HG02642 (cell line): ENCODE results near the gene TSPAN16.

Experiments
- ATAC-seq: cut with Tn5 transposase; IDR thresholded peaks from one replicate; pipeline ENCODE4 v1.9.1; 2021; ENCODE audit warnings: mild to moderate bottlenecking; ENCODE audit not compliant: unreplicated experiment, poor library complexity

Gene TSPAN16, protein sequence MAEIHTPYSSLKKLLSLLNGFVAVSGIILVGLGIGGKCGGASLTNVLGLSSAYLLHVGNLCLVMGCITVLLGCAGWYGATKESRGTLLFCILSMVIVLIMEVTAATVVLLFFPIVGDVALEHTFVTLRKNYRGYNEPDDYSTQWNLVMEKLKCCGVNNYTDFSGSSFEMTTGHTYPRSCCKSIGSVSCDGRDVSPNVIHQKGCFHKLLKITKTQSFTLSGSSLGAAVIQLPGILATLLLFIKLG

DNA sequence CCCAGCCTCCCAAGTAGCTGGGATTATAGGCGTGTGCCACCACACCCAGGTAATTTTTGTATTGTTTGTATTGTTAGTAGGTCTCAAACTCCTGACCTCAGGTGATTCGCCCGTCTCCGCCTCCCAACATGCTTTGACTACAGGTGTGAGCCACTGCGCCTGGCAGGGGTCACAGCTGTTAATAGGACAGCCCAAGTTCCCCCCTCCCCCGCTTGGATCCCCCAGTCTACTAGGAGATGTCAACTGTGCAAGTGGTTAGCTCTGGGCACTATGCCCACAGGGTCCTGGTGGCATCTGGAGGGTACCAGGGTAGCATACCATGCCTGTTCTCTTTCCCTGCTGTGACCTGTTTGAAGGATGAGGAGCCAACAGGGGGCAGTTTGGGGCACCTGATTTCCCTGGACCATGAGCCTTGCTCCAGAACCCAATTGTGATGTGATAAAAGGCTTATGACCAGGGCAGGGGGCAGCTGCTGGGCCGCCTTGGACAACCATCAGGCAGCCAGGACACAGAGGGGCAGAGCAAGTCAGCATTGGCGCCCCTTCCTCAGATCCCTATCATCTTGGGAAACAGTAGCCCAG lies at the start of gene TSPAN16:
Gene TSPAN16 (plus strand): TSS at position 496 of the 581 bp plus-strand sequence. CDS start 138 bp downstream, outside the sequence.
- ATAC-seq = no peak

- no peak for ATAC-seq
Measured at GRCh38 chr19:11246941-11247340, 49.0 kb upstream of the TSPAN16 start.

DNA sequence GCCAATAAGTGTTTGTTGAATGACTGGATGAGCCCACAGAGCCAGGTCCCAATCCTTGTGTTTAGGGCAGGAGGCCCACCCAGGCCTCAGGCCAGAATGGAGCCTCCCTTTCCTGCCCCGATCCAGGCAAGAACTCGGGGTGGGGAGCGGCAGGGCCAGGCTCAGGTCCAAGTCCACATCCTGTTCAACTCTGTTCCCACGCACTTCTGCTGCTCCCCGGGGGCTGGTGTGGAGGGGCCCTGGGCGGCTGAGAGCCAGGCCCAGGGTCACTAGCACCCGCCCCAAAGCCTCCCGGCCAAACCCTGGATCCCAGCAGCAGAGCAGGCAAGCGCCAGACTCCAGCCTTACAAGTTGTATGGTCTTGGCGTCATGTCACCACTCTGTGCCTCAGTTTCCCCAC lies 48.6 kb upstream of the TSPAN16 start:
- no peak for ATAC-seq

DNA sequence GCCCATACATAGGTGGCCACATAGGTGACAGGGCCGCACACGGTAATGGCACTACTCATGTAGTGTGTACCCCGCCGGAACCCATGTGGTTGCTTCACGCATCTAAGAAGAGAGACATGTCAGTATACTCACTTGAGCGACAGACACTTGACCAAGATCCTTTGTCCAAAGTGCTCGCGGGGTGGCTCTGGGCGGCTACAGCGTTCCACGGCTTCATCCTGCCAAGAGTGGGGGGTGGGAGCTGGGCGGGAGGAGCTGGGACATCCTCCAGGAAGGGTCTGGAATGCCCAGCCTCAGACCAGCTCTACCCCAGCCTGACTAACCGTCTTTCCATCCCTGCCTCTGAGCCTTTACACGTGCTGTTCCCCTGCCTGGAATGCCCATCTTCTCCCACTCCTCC lies 48.0 kb upstream of the TSPAN16 start:
- no peak for ATAC-seq

DNA sequence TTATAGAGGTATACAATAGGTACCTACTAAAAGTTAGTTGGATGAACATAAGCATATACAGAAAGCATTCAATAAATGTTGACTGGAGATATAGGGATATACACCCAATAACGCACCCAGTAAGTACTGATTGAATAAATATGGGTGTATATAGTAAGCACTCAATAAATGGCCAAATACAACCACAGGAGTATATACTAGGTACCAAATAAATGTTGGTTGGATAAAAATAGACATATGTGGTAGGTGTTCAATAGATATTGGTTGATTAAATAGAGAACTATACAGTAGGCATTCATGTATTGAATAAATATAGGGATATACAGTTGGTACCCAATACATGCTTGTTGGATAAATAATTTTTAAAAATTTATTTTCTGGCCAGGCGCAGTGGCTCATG lies 47.1 kb upstream of the TSPAN16 start:
- ATAC-seq = no peak

DNA sequence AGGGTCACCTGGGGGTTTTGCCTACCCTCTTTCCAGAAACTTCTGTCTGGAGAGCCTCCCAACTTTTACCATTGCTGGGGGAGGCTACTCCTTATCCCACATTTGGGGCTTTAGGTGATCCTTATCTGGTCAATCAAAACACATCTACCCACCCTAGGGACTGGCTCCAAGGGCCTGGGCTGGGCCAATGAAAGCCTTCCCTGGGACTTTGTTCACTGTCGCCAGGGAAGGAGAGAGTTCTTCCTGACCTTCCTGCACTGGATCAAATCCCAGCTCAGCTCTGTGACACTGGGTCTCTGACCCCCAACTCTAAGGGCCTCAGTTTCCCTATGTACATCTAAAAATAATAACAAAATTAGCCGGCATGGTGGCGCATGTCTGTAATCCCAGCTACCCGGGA lies 44.7 kb upstream of the TSPAN16 start:
- no peak for ATAC-seq

GRCh38 chr19:11251650-11252314 lies 44.2 kb upstream of the TSPAN16 start:
- ATAC-seq = no peak

DNA sequence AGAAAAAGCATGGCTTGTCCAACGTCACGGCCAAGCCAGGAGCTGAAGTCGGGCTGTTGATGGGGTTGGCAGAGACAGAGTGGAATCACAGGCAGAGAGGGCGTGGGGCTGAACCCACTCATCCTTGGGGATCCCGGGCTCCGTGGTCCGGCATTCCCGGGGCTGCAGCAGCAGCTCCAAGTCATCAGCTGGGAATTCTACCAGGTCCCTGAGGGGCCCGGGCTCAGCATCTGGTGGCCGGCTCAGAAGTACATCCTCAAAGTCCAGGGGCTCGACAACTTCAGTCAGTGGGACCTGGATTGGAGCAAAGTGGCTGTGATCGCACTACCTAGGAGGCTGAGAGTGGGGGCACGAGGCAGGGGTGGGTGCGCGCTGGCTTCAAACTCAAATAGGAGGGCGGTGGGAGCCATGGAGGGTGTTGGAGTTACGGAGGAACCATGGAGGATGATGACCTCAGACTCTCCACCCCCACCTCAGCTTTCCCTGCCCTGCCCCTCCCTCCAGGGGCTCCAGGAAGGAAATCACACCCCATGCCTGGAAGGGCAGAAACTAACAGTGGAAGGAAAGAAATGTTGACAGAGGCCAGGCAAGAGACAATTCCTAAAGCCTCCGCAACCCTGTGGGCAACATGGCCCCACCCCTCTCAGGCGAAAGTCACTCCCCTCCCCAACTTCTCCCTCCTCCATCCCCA lies 43.1 kb upstream of the TSPAN16 start:
- no peak for ATAC-seq

DNA sequence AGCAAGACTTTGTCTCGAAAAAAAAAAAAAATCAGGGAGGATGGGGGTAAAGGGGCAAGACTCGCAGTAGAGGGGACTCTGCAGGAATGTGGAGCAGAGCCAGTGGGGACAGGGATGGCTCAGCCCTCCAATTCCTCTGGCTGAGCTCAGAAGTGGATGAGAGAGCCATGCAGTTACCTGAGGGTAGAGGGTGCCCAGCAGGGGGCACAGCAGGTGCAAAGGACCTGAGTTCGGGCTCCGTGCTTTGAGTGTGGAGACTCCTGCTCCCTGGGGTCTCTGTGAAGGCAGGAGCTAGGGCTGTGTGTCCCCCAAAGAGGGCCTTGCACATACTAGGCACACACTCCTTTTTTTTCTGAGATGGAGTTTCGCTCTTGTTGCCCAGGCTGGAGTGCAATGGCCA lies 41.3 kb upstream of the TSPAN16 start:
- no peak for ATAC-seq

DNA sequence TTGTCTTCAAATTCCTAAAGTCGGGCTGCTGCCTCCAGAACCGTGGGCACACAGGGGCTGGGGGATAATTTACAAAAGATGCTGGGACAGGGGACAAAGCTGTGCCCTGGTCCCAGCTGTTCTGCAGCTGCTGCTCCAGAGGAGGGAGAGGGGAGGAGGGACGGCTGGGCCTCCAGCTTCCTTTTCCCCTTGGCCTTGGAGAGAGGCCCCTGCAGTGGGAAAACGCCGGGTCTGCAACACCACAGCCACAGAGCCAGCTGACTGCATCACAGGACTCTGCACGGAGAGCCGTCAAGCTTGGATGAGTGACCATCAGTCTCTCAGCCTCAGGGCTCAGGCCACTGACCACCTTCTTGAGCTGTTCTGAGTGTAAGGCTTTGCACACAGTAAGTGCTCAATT lies 39.8 kb upstream of the TSPAN16 start:
- no peak for ATAC-seq

- no peak for ATAC-seq
Measured at GRCh38 chr19:11257846-11258380, 38.0 kb upstream of the TSPAN16 start.

DNA sequence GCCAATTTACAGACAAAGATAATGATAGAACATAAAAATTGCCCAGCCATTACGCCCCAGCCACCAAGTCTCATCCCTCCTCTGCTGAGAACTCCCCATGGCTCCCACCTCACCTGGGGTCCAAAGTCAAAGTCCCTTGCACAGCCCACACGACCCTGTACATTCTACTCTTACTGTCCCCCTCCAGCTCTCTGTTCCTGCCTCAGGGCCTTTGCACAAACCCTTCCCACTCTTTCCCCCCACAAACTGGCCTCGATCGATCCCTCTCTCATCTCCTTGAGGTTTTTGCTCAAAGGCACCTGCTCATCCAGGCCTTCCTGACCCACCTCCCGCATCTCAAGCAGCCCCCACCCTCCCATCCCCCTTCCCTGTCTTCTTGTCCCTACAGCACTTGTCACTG lies 35.0 kb upstream of the TSPAN16 start:
- ATAC-seq = no peak

DNA sequence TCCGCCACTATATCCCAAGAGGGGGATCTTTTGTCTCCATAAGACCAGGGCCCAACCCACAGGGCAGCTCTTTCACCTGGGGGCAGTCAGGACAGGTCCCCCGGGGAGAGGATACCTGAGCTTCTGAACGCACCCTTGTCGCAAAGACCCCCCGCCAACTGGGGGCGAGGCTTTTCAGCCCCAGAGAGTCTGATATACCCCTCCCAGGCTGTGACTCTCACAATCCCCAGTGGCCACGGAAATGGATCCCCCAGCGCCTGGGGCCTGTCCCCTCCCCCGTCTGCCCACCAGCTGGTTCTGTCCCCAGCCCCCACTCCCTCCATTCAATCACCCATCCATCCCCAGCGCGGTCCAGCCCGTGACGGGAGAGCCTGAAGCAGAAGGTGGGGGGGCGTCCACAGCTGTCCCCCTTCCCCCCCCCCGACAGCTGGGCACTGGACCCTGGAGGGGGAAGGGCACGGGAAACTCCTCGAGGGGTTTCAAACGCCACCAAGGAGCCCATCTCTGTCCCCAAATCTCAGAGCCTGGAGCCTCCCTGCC lies 34.5 kb upstream of the TSPAN16 start:
- no peak for ATAC-seq

GRCh38 chr19:11261971-11262839 lies 33.8 kb upstream of the TSPAN16 start, which contains the start of gene DOCK6:
DOCK6 (minus strand) TSS chr19:11262524; CDS start chr19:11262440, 84 bp downstream.
- ATAC-seq = no peak

DNA sequence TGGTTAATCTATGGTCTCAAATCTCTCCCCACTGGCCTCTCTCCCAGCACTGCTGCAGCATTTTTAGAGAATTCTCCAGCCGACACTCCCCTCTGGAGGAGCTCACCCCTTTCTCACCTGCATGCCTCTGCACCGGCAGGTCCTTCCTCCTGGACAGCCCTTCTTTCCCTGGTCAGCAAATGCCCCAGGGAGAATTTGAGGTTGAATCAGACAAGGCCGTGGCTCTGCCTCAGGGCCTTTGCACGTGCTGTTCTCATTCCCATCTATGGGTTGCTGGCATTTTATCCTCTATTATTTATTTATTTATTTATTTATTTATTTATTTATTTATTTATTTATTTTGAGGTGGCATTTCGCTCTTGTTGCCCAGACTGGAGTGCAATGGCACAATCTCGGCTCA lies 32.2 kb upstream of the TSPAN16 start:
- no peak for ATAC-seq

- no peak for ATAC-seq
Measured at GRCh38 chr19:11264452-11265176, 31.3 kb upstream of the TSPAN16 start.

- ATAC-seq = no peak
Measured at GRCh38 chr19:11265177-11265784, 30.7 kb upstream of the TSPAN16 start.

- ATAC-seq = no peak
Measured at GRCh38 chr19:11265785-11266236, 30.1 kb upstream of the TSPAN16 start.
